IMR-90 (cell line): Measurements from ENCODE around the gene SMIM36. TPM values are rescaled to one million over a fixed set of nuclear protein-coding genes. Genes with fewer than 3 reads are reported as not detected.

ENCODE experiments used
- ATAC-seq: fragments of 200-7000 bp; cut with Tn5 transposase; 2 replicates; pipeline ENCODE4 v1.9.1; 2020; ENCODE audit warnings: low read depth, mild to moderate bottlenecking, moderate library complexity
- BruUV-seq: library from RNA; stranded (reverse); fragments of 400-500 nt; replicated peaks from 2 replicates; lab custom pipeline; 2021; lab: Mats Ljungman, UMichigan
- CTCF ChIA-PET: fragments of 300-600 bp; formaldehyde crosslinking; extraction: SDS; loops from one replicate; lab custom pipeline; 2021; ENCODE audit warnings: antibody characterized with exemption; lab: Yijun Ruan, JAX
- POLR2A ChIA-PET: fragments of 300-600 bp; sonication (Branson Sonifier 250); formaldehyde crosslinking; loops from one replicate; lab custom pipeline; 2022; ENCODE audit warnings: antibody characterized with exemption; ENCODE audit not compliant: unreplicated experiment; lab: Charles Lee
- DNase-seq: peaks from one replicate; pipeline ENCODE4 v3.0.0; 2013
- H2AFZ ChIP-seq: replicated peaks from 2 replicates; pipeline ENCODE3; 2013; ENCODE audit warnings: low read length, mild to moderate bottlenecking; ENCODE audit not compliant: poor library complexity
- H2AK5ac ChIP-seq: 2 replicates; pipeline ENCODE4 v1.6.1; 2013; ENCODE audit warnings: low read depth, low read length, inconsistent platforms
- H2AK9ac ChIP-seq: replicated peaks from 2 replicates; pipeline ENCODE3; 2013; ENCODE audit warnings: mild to moderate bottlenecking, low read depth, low read length, moderate library complexity; ENCODE audit not compliant: poor library complexity
- H2BK120ac ChIP-seq: 2 replicates; pipeline ENCODE4 v1.6.1; 2013; ENCODE audit warnings: low read depth, low read length, inconsistent platforms
- H2BK15ac ChIP-seq: 3 replicates; pipeline ENCODE4 v1.6.1; 2013; ENCODE audit warnings: low read depth, low read length, inconsistent platforms
- H2BK20ac ChIP-seq: 2 replicates; pipeline ENCODE4 v1.6.1; 2013; ENCODE audit warnings: low read depth, mild to moderate bottlenecking, inconsistent platforms, low read length, moderate library complexity
- H2BK5ac ChIP-seq: 2 replicates; pipeline ENCODE4 v1.6.1; 2013; ENCODE audit warnings: mild to moderate bottlenecking, low read depth, low read length, inconsistent platforms; ENCODE audit not compliant: poor library complexity, severe bottlenecking
- H3K14ac ChIP-seq: replicated peaks from 2 replicates; pipeline ENCODE4 v1.6.1; 2013; ENCODE audit warnings: low read depth, low read length, inconsistent platforms
- H3K18ac ChIP-seq: 2 replicates; pipeline ENCODE4 v1.6.1; 2013; ENCODE audit warnings: low read depth, low read length, control low read depth
- H3K23ac ChIP-seq: 2 replicates; pipeline ENCODE4 v1.6.1; 2013; ENCODE audit warnings: low read depth, low read length, inconsistent platforms
- H3K27ac ChIP-seq: 2 replicates; pipeline ENCODE4 v1.5.1; 2013; ENCODE audit warnings: mild to moderate bottlenecking, control low read depth, low read length; ENCODE audit not compliant: insufficient read depth
- H3K27me3 ChIP-seq: 2 replicates; pipeline ENCODE4 v1.6.1; 2013; ENCODE audit warnings: low read length; ENCODE audit not compliant: control insufficient read depth, insufficient read depth
- H3K36me3 ChIP-seq: 2 replicates; pipeline ENCODE4 v1.6.1; 2013; ENCODE audit warnings: low read length, mixed read lengths; ENCODE audit not compliant: control insufficient read depth, insufficient read depth
- H3K4ac ChIP-seq: 2 replicates; pipeline ENCODE4 v1.6.1; 2013; ENCODE audit warnings: low read depth, low read length, inconsistent platforms
- H3K4me1 ChIP-seq: 2 replicates; pipeline ENCODE4 v1.6.1; 2013; ENCODE audit warnings: low read length, mixed read lengths; ENCODE audit not compliant: control insufficient read depth, insufficient read depth
- H3K4me2 ChIP-seq: 2 replicates; pipeline ENCODE4 v1.6.1; 2013; ENCODE audit warnings: low read depth, mild to moderate bottlenecking, control low read depth, low read length, moderate library complexity
- H3K4me3 ChIP-seq: 2 replicates; pipeline ENCODE4 v1.5.1; 2013; ENCODE audit warnings: low read depth, mild to moderate bottlenecking, control low read depth, low read length, moderate library complexity; ENCODE audit not compliant: insufficient read depth
- H3K56ac ChIP-seq: 2 replicates; pipeline ENCODE4 v1.6.1; 2013; ENCODE audit warnings: low read length, inconsistent platforms; ENCODE audit not compliant: insufficient read depth; ENCODE audit errors: extremely low read depth
- H3K79me1 ChIP-seq, 2 experiments: 2 replicates each; pipeline ENCODE4 v1.6.1; 2013; ENCODE audit warnings: low read length in 2 of 2, inconsistent platforms in 1 of 2, low read depth in 1 of 2
- H3K9ac ChIP-seq: 2 replicates; pipeline ENCODE4 v1.6.1; 2013; ENCODE audit warnings: low read depth, low read length, control low read depth
- H3K9me1 ChIP-seq: 2 replicates; pipeline ENCODE4 v1.6.1; 2013; ENCODE audit warnings: low read length, inconsistent platforms; ENCODE audit not compliant: insufficient read depth
- H3K9me3 ChIP-seq: 2 replicates; pipeline ENCODE4 v1.6.1; 2013; ENCODE audit warnings: low read length; ENCODE audit not compliant: control insufficient read depth, insufficient read depth
- H4K20me1 ChIP-seq: 2 replicates; pipeline ENCODE4 v1.6.1; 2013; ENCODE audit warnings: low read length, inconsistent platforms; ENCODE audit not compliant: insufficient read depth
- H4K5ac ChIP-seq: 2 replicates; pipeline ENCODE4 v1.6.1; 2013; ENCODE audit warnings: mild to moderate bottlenecking, low read depth, low read length, control low read depth
- H4K8ac ChIP-seq, 2 experiments: 2 replicates each; pipeline ENCODE4 v1.6.1; 2013; ENCODE audit warnings: low read depth in 2 of 2, low read length in 2 of 2, control low read depth in 1 of 2, inconsistent platforms in 1 of 2
- H4K91ac ChIP-seq: 2 replicates; pipeline ENCODE4 v1.6.1; 2013; ENCODE audit warnings: low read depth, low read length, inconsistent platforms; ENCODE audit not compliant: insufficient read depth
- BHLHE40 ChIP-seq: fragments of 150-350 bp; IDR thresholded peaks from 2 replicates; pipeline ENCODE4 v1.6.1; 2016; ENCODE audit warnings: mild to moderate bottlenecking, low read depth, low read length
- CHD1 ChIP-seq: IDR thresholded peaks from 2 replicates; pipeline ENCODE4 v1.6.1; 2012; ENCODE audit warnings: low read depth, low read length, improper control_type of control experiment
- ELK1 ChIP-seq: fragments of 150-350 bp; IDR thresholded peaks from 2 replicates; pipeline ENCODE4 v1.6.1; 2016; ENCODE audit warnings: low read depth, mild to moderate bottlenecking, low read length, moderate library complexity, borderline replicate concordance
- MXI1 ChIP-seq: IDR thresholded peaks from 2 replicates; pipeline ENCODE4 v1.6.1; 2012; ENCODE audit warnings: low read depth, mild to moderate bottlenecking, low read length, moderate library complexity, borderline replicate concordance
- RAD21 ChIP-seq: IDR thresholded peaks from 2 replicates; pipeline ENCODE4 v1.6.1; 2012; ENCODE audit warnings: low read length, improper control_type of control experiment
- RCOR1 ChIP-seq: IDR thresholded peaks from 2 replicates; pipeline ENCODE4 v1.6.1; 2012; ENCODE audit warnings: mild to moderate bottlenecking, low read length, improper control_type of control experiment; ENCODE audit not compliant: insufficient replicate concordance
- SMC3 ChIP-seq: fragments of 150-350 bp; IDR thresholded peaks from 2 replicates; pipeline ENCODE4 v1.6.1; 2016; ENCODE audit warnings: low read depth, mild to moderate bottlenecking, antibody characterized with exemption, low read length, moderate library complexity
- WGBS, 2 experiments: methylation state at CpG; one replicate each; pipeline versions ENCODE4 v1.1.5 to v1.1.7; 2013; ENCODE audit warnings: missing lambda C conversion rate in 2 of 2; ENCODE audit not compliant: insufficient read length in 1 of 2; ENCODE audit errors: extremely low coverage in 2 of 2; 5-methylcytosine and 5-hydroxymethylcytosine counted together
- dilution Hi-C: fragments of 300-500 bp; cut with HindIII; formaldehyde crosslinking; loops from one replicate; pipeline ENCODE4 v1.14.3; 2018; ENCODE audit warnings: low sequenced_read_pairs; ENCODE audit not compliant: unreplicated experiment
- in situ Hi-C: fragments of 300-500 bp; cut with MboI; formaldehyde crosslinking; loops from 3 replicates; pipeline ENCODE4 v1.14.3; 2019; ENCODE audit warnings: low sequenced_read_pairs, inconsistent platforms, mixed read lengths
- intact Hi-C: fragments of 100-400 bp; cut with micrococcal nuclease; formaldehyde crosslinking; loops from 2 replicates; pipeline ENCODE4 v1.10.0; 2022
- polyA plus RNA-seq, 3 experiments: library from polyadenylated mRNA; depleted of rRNA; stranded (reverse); fragments of >200 nt; gene quantifications; 2 replicates each; pipeline ENCODE4 v1.2.3, GENCODE V29; 2012; ENCODE audit warnings: low replicate concordance in 1 of 3
- total RNA-seq: library from RNA; depleted of rRNA; stranded (reverse); fragments of >200 nt; gene quantifications from 2 replicates; pipeline ENCODE4 v1.2.3, GENCODE V29; 2012

Gene SMIM36
- total and polyA plus RNA-seq, 2 of the 4 experiments (the other 2 are of a cell fraction), result not detected

- Histone ChIP-seq H2BK15ac (no peak overlapping the region), H2BK5ac (no peak overlapping the region), H2AK9ac (no peak overlapping the region), H3K27ac (no peak overlapping the region), H2BK20ac (no peak overlapping the region), H3K9ac (no peak overlapping the region), H3K9me3 (no peaks in the 10 kb centered on the region), H2AFZ (no peak overlapping the region), H3K14ac (no peak overlapping the region), H3K4me3 (no peak overlapping the region), H3K79me1 (peaks cover 11 to 14% of the 10 kb centered on the region in 2 experiments; a peak in 3 of 4 replicates), H4K91ac (no peak overlapping the region), H2BK120ac (no peak overlapping the region), H3K4me2 (no peak overlapping the region), H4K5ac (no peak overlapping the region), H3K18ac (no peak overlapping the region), H2AK5ac (no peak overlapping the region), H3K4me1 (no peaks in the 10 kb centered on the region), H3K56ac (no peak overlapping the region), H3K4ac (no peak overlapping the region), H3K36me3 (peaks cover 39% of the 10 kb centered on the region), H4K20me1 (no peaks in the 10 kb centered on the region), H3K9me1 (no peaks in the 10 kb centered on the region), H4K8ac (no peak overlapping the region), H3K23ac (no peak overlapping the region), H3K27me3 (no peaks in the 10 kb centered on the region)
- dilution Hi-C loops, result no loop called here
- DNase-seq (no peak), ATAC-seq (no peak)
- ChIA-PET CTCF (no interaction called here), POLR2A (no interaction called here)
- TF ChIP-seq MXI1 (no peak), SMC3 (no peak), RAD21 (no peak), ELK1 (no peak), RCOR1 (no peak), BHLHE40 (no peak), CHD1 (no peak)
- intact Hi-C loops, result no loop called here
- in situ Hi-C loops, result no loop called here
- WGBS, 2 experiments, result 100% methylated on average over 1 of the region's 1 CpG; no CpG with 5 or more reads in 1 of the 2 experiments
- no TSS peak for BruUV-seq
These were observed 99.8 kb downstream of the SMIM36 start for GRCh38 chr17:55411463-55411855.
